Measurements from ENCODE around the gene ZSWIM3. TPM values are rescaled to one million over a fixed set of nuclear protein-coding genes. Genes with fewer than 3 reads are reported as not detected.

Gene ZSWIM3
- 1 to 10 TPM in 2 of 3 donors, not detected in 1; 1.2 to 3.1 TPM for polyA plus RNA-seq

- Mint-ChIP-seq H3K27me3 (ENCODE audit: low read depth in 3 of 3) (peaks cover 0 to 9% (median 4%) of the 10 kb centered on the region in 3 donors), H3K4me1 (peaks cover 48 to 67% of the 10 kb centered on the region in 2 donors), H3K4me3 (peak within 1 kb of the TSS; percentile 94 to 97 (median 96))
Measured at GRCh38 chr20:45857114-45857881, at the start of gene ZSWIM3, which contains the start of gene ACOT8. Gene ZSWIM3 (plus strand): TSS chr20:45857614. CDS start chr20:45857826, 212 bp downstream. Gene ACOT8 (minus strand): TSS chr20:45857392. CDS start chr20:45857315, 77 bp downstream.

GRCh38 chr20:45810191-45810970 lies 47.0 kb upstream of the ZSWIM3 start:
- Mint-ChIP-seq H3K9me3 (no peaks in the 10 kb centered on the region), H3K4me1 (peaks cover 13 to 25% of the 10 kb centered on the region in 2 donors), H3K27ac (peak overlapping the region in 1 of 6 donors; percentile 6), H3K36me3 (peaks cover 9 to 13% (median 11%) of the 10 kb centered on the region in 3 donors), H3K4me3 (no peak overlapping the region), H3K27me3 (ENCODE audit: low read depth in 3 of 3) (peaks cover 3 to 7% (median 5%) of the 10 kb centered on the region in 3 donors)
- DNase-seq, result no peak

More at GRCh38 chr20:45857114-45857881, at the start of gene ZSWIM3, which contains the start of gene ACOT8:
- DNase-seq, result peak; percentile 99
- H3K27ac Mint-ChIP-seq, result peak within 1 kb of the TSS; percentile 95 to 99 (median 98)
- H3K36me3 Mint-ChIP-seq, result peaks cover 0 to 12% (median 5%) of the 10 kb centered on the region in 3 donors
- no peaks in the 10 kb centered on the region for H3K9me3 Mint-ChIP-seq

- H3K27me3 Mint-ChIP-seq (ENCODE audit: low read depth in 3 of 3), result peaks cover 3 to 7% (median 5%) of the 10 kb centered on the region in 3 donors
- DNase-seq, result peak; percentile 94
- H3K4me1 Mint-ChIP-seq, result peaks cover 13 to 25% of the 10 kb centered on the region in 2 donors
- peak within 1 kb of the TSS; percentile 84 to 88 (median 85) for H3K4me3 Mint-ChIP-seq
- no peaks in the 10 kb centered on the region for H3K9me3 Mint-ChIP-seq
- H3K36me3 Mint-ChIP-seq, result peaks cover 5 to 9% (median 9%) of the 10 kb centered on the region in 3 donors
- H3K27ac Mint-ChIP-seq, result peak within 1 kb of the TSS; percentile 46 to 81 (median 74)
Measured at GRCh38 chr20:45812157-45813005, 45.0 kb upstream of the ZSWIM3 start, which contains the start of gene UBE2C. Gene UBE2C (plus strand): TSS chr20:45812644. CDS start chr20:45812696, 52 bp downstream.

- Mint-ChIP-seq H3K27ac (peak overlapping the region in 1 of 6 donors; percentile 81), H3K4me3 (peak overlapping the region; percentile 84 to 88 (median 85)), H3K4me1 (peaks cover 13 to 25% of the 10 kb centered on the region in 2 donors), H3K36me3 (peaks cover 5 to 9% (median 9%) of the 10 kb centered on the region in 3 donors), H3K9me3 (no peaks in the 10 kb centered on the region), H3K27me3 (ENCODE audit: low read depth in 3 of 3) (peaks cover 3 to 7% (median 5%) of the 10 kb centered on the region in 3 donors)
- no peak for DNase-seq
Measured at GRCh38 chr20:45813006-45813340, 44.4 kb upstream of the ZSWIM3 start.

GRCh38 chr20:45813489-45813888 lies 43.9 kb upstream of the ZSWIM3 start:
- Mint-ChIP-seq H3K36me3 (peaks cover 5 to 9% (median 9%) of the 10 kb centered on the region in 3 donors), H3K27me3 (ENCODE audit: low read depth in 3 of 3) (peaks cover 3 to 7% (median 5%) of the 10 kb centered on the region in 3 donors), H3K4me3 (peak overlapping the region; percentile 84 to 88 (median 85)), H3K4me1 (peaks cover 13 to 25% of the 10 kb centered on the region in 2 donors), H3K27ac (no peak overlapping the region), H3K9me3 (no peaks in the 10 kb centered on the region)
- DNase-seq, result no peak

GRCh38 chr20:45814314-45814713 lies 43.1 kb upstream of the ZSWIM3 start:
- no peak for DNase-seq
- peaks cover 13 to 25% of the 10 kb centered on the region in 2 donors for H3K4me1 Mint-ChIP-seq
- no peaks in the 10 kb centered on the region for H3K9me3 Mint-ChIP-seq
- no peak overlapping the region for H3K27ac Mint-ChIP-seq
- peaks cover 3 to 7% (median 5%) of the 10 kb centered on the region in 3 donors for H3K27me3 Mint-ChIP-seq (ENCODE audit: low read depth in 3 of 3)
- no peak overlapping the region for H3K4me3 Mint-ChIP-seq
- peaks cover 3 to 9% (median 7%) of the 10 kb centered on the region in 3 donors for H3K36me3 Mint-ChIP-seq

GRCh38 chr20:45816951-45817350 lies 40.5 kb upstream of the ZSWIM3 start:
- Mint-ChIP-seq H3K9me3 (no peaks in the 10 kb centered on the region), H3K4me3 (no peak overlapping the region), H3K36me3 (no peaks in the 10 kb centered on the region), H3K27ac (no peak overlapping the region), H3K27me3 (ENCODE audit: low read depth in 3 of 3) (peaks cover 5 to 11% (median 7%) of the 10 kb centered on the region in 3 donors), H3K4me1 (peaks cover 10 to 17% of the 10 kb centered on the region in 2 donors)
- DNase-seq, result no peak

- H3K27ac Mint-ChIP-seq, result no peak overlapping the region
- no peaks in the 10 kb centered on the region for H3K36me3 Mint-ChIP-seq
- no peaks in the 10 kb centered on the region for H3K9me3 Mint-ChIP-seq
- H3K4me3 Mint-ChIP-seq, result no peak overlapping the region
- H3K27me3 Mint-ChIP-seq (ENCODE audit: low read depth in 3 of 3), result peaks cover 1 to 8% (median 5%) of the 10 kb centered on the region in 3 donors
- no peak for DNase-seq
- peaks cover 4 to 11% of the 10 kb centered on the region in 2 donors for H3K4me1 Mint-ChIP-seq
Measured at GRCh38 chr20:45817376-45818194, 39.8 kb upstream of the ZSWIM3 start.

GRCh38 chr20:45818239-45818638 lies 39.2 kb upstream of the ZSWIM3 start:
- no peaks in the 10 kb centered on the region for H3K36me3 Mint-ChIP-seq
- no peak overlapping the region for H3K4me3 Mint-ChIP-seq
- H3K9me3 Mint-ChIP-seq, result no peaks in the 10 kb centered on the region
- H3K27ac Mint-ChIP-seq, result no peak overlapping the region
- H3K27me3 Mint-ChIP-seq (ENCODE audit: low read depth in 3 of 3), result peaks cover 1 to 11% (median 2%) of the 10 kb centered on the region in 3 donors
- peaks cover 0 to 4% of the 10 kb centered on the region in 2 donors for H3K4me1 Mint-ChIP-seq
- no peak for DNase-seq

GRCh38 chr20:45819466-45819865 lies 37.9 kb upstream of the ZSWIM3 start:
- Mint-ChIP-seq H3K4me1 (peaks cover 9 to 12% of the 10 kb centered on the region in 2 donors), H3K36me3 (no peaks in the 10 kb centered on the region), H3K9me3 (no peaks in the 10 kb centered on the region), H3K27ac (no peak overlapping the region), H3K4me3 (no peak overlapping the region), H3K27me3 (ENCODE audit: low read depth in 3 of 3) (peaks cover 6 to 17% (median 8%) of the 10 kb centered on the region in 3 donors)
- DNase-seq, result no peak

- Mint-ChIP-seq H3K36me3 (no peaks in the 10 kb centered on the region), H3K9me3 (no peaks in the 10 kb centered on the region), H3K4me3 (no peak overlapping the region), H3K27me3 (ENCODE audit: low read depth in 3 of 3) (peaks cover 8 to 18% (median 11%) of the 10 kb centered on the region in 3 donors), H3K27ac (no peak overlapping the region), H3K4me1 (peaks cover 11 to 13% of the 10 kb centered on the region in 2 donors)
- DNase-seq, result no peak
Measured at GRCh38 chr20:45821947-45822346, 35.5 kb upstream of the ZSWIM3 start.

GRCh38 chr20:45822857-45823256 lies 34.6 kb upstream of the ZSWIM3 start:
- H3K27ac Mint-ChIP-seq, result no peak overlapping the region
- H3K4me1 Mint-ChIP-seq, result peaks cover 11 to 13% of the 10 kb centered on the region in 2 donors
- no peaks in the 10 kb centered on the region for H3K9me3 Mint-ChIP-seq
- no peaks in the 10 kb centered on the region for H3K36me3 Mint-ChIP-seq
- peaks cover 8 to 18% (median 11%) of the 10 kb centered on the region in 3 donors for H3K27me3 Mint-ChIP-seq (ENCODE audit: low read depth in 3 of 3)
- no peak for DNase-seq
- H3K4me3 Mint-ChIP-seq, result no peak overlapping the region
